ENCODE results near the gene HOXB4. TPM values are rescaled to one million over a fixed set of nuclear protein-coding genes. Genes with fewer than 3 reads are reported as not detected.

HOXB4 gene
- total RNA-seq, 1 donor, result 1.7 TPM

DNA sequence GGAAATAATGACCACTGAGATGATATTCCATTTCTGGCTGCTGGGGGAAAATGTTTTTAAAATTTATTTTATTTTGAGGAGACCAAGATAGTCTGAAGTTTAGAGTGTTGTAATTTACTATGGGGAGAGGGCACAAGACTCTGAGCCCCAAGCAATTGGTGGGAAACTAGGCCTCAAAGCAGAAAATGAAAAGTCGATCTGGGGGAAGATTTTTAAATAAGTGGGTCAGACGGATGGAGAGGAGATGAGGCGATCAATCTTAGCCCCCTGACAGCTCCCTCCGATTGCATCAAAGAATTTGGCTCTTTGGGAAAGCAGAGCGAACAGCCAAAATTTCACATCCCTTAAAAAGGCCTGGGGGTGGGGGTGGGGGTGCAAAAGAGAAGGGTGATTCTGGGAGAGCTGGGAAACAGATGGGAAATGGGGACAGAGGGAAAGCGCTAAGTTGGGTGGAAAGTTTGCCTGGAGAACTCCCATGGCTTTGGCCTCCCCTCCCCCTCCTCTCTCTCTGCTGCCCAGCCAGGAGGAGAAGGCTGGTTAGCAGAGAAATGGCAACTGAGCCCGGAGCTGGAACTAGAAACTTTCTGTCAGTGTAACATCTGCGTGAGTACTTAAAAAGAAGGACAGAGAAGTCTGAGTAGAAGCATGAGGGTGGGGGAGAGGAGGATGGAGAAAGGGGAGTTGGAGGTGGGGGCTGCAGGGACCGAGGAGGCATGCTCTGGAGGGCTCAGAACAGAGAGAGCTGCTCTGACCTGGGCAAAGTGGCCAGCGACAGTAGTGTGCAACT is 31.8 kb downstream of the HOXB4 start:
- TF ChIP-seq, protein P1, sequence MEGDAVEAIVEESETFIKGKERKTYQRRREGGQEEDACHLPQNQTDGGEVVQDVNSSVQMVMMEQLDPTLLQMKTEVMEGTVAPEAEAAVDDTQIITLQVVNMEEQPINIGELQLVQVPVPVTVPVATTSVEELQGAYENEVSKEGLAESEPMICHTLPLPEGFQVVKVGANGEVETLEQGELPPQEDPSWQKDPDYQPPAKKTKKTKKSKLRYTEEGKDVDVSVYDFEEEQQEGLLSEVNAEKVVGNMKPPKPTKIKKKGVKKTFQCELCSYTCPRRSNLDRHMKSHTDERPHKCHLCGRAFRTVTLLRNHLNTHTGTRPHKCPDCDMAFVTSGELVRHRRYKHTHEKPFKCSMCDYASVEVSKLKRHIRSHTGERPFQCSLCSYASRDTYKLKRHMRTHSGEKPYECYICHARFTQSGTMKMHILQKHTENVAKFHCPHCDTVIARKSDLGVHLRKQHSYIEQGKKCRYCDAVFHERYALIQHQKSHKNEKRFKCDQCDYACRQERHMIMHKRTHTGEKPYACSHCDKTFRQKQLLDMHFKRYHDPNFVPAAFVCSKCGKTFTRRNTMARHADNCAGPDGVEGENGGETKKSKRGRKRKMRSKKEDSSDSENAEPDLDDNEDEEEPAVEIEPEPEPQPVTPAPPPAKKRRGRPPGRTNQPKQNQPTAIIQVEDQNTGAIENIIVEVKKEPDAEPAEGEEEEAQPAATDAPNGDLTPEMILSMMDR (IDR thresholded peaks at IDR 0.05; ENCODE audit: insufficient read depth, low read depth, low read length), result no peak
- peak; percentile 34 for DNase-seq (ENCODE audit: low read depth)
- H3K4me3 ChIP-seq (ENCODE audit: low read depth, low read length), result peak overlapping the region; percentile 23

DNA sequence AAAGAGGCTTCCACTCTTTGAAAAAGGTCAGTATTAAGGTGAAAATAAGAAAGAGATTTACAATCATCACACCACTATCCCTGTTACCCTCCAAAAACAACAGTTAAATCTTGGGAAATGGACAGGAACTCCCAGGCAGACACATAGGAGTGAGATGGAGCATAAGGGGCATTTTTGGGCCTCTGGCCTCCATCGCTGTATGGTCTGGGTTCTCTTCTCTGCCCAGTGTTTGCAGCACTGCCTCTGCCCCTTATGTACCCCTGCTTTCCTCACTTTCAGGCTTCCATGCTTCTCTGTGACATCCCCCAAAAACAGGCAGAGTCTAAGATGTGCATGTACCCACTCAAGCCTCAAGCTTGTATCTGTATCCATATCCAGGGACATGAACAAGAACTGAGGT is 32.6 kb downstream of the HOXB4 start:
- TF ChIP-seq, protein P1 (IDR thresholded peaks at IDR 0.05; ENCODE audit: insufficient read depth, low read depth, low read length), result no peak
- H3K4me3 ChIP-seq (ENCODE audit: low read depth, low read length), result no peak overlapping the region
- DNase-seq (ENCODE audit: low read depth), result no peak

DNA sequence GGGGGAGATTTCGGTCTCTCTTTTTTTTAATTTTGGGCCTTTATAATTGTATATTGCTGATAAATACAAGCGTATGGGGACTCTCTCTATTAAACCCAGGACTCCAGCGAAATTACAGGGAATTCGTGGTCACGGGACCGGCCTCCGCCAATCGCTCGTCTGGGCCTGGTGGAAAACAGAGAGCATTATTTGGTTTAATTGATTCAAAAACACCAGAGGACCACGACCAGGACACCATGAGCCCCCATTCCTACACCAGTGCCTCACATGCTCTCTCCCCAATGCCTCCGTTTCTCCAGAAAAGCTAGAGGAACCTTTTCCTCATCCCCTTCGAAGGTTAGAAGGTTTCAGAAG is 33.2 kb downstream of the HOXB4 start, which contains the start of gene HOXB2:
HOXB2 (minus strand) TSS at position 88 of the 354 bp plus-strand sequence. CDS start 198 bp downstream, outside the sequence.
- TF ChIP-seq, protein P1 (IDR thresholded peaks at IDR 0.05; ENCODE audit: insufficient read depth, low read depth, low read length), result no peak
- peak within 1 kb of the TSS; percentile 72 for H3K4me3 ChIP-seq (ENCODE audit: low read depth, low read length)
- no peak for DNase-seq (ENCODE audit: low read depth)

DNA sequence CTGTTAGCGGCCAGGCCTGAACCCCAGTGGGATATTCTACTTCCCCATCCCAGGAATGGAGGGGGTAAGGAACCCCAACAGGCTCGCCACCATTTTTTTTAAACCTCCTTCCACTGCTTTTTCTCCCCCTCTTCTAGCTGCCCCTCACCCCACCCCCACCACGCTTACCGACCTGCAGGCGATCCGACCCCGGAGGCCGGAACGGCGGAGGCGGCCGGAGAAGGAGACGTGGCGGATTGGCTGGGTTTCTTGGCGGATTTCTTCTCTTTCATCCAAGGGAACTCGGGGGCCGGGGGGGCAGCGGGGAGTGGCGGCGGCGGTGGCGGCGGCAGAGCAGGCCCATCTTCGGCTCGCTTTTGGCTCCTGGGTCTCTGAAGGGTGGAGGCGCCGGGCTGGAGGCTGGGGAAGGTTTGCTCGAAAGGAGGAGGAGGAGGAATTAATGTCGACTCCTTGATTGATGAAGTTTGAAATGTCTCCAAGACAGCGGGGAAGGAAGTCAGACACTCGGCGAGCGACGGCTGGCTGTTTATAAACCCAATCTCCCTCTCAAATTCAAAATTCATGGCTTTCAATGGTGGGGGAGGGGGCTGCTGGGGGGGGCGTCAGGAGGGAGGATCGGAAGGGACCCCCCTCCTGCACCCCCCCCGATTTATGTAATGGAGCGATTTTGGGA is 33.7 kb downstream of the HOXB4 start:
- peak; percentile 82 for DNase-seq (ENCODE audit: low read depth)
- H3K4me3 ChIP-seq (ENCODE audit: low read depth, low read length), result peak overlapping the region; percentile 72
- TF ChIP-seq, protein P1 (IDR thresholded peaks at IDR 0.05; ENCODE audit: insufficient read depth, low read depth, low read length), result no peak

DNA sequence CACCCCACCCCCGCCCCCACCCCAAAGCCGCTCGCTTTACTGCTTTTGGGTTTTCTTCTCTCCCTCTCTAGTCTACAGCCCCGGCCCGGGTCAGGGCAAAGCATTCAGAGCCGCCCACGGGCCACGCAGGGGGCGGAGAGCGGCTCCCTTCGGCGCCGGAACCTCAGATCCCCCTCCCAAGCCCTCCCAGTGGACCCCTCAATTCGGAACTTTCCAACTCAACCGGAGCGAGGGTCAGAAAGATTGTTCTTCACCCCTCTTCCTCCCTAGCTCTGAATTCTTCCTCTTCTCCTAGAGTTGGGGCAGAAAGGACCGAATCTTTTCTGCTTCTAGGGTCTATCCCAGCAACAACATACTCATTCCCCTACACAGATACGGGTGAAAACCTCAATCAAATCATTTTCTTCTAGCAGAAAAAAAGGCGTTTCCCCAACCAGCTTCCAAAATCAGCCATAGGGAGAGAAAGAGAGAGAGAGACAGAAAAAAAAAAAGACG is 34.2 kb downstream of the HOXB4 start:
- TF ChIP-seq, protein P1 (IDR thresholded peaks at IDR 0.05; ENCODE audit: insufficient read depth, low read depth, low read length), result no peak
- no peak for DNase-seq (ENCODE audit: low read depth)
- H3K4me3 ChIP-seq (ENCODE audit: low read depth, low read length), result peak overlapping the region; percentile 72

DNA sequence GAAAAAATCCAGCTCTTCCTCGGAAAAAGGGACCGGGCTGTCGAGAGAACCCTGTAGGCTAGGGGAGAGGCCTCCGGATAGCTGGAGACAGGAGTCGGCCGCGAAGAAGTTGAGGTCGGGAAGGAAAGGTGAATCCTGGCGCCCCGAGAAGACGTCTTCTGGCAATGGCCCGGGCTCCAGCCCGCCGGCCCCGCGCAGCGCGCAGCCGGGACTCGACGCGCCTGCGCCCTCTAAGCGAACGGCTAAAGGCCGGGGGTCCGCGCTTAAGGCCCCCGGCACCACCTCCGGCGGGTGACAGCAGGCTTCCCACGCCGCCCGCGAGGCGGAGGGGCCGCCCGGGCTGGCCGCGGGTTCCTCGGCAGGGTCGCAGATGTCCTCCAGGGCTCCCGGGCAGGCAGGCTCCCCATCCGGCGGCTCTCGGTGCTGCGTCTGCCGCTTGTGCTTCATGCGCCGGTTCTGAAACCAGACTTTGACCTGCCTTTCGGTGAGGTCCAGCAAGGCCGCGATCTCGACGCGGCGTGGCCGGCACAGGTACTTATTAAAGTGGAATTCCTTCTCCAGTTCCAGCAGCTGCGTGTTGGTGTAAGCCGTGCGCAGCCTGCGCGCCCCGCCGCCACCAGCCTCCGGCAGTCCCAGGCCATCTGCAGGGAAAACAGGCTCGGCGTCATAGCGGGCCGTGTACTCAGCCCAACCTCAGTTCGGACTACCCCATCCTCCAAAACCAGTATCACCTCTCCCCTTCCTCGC is 34.9 kb downstream of the HOXB4 start:
- TF ChIP-seq, protein P1 (IDR thresholded peaks at IDR 0.05; ENCODE audit: insufficient read depth, low read depth, low read length), result no peak
- peak overlapping the region; percentile 72 for H3K4me3 ChIP-seq (ENCODE audit: low read depth, low read length)
- DNase-seq (ENCODE audit: low read depth), result peak; percentile 65
